Measurements from ENCODE around the gene ASF1A. TPM values are rescaled to one million over a fixed set of nuclear protein-coding genes. Genes with fewer than 3 reads are reported as not detected.

Gene ASF1A
- total and polyA plus RNA-seq, 12 donors, result 11.7 to 27.2 (median 22.0) TPM

DNA sequence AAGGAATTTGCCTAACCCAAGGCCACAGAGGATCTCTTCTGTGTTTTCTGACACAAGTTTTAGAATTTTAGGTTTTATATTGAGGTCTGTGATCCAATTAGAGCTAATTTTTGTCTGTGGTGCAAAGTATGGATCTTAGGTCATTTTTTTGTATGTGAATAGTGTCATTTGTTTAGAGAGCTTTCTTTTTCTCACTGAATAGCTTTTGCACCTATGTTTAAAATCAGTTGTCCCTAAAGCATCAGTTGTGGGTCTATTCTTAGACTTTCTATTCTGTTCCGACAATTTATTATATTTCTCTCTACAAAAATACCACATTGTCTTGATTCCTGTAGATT, 41.3 kb downstream of the ASF1A start:
- no peak for DNase-seq
- Histone ChIP-seq H3K4me3 (peak overlapping the region; percentile 71 to 95 (median 88)), H3K27ac (peak overlapping the region; percentile 83 to 99 (median 96)), H3K36me3 (peaks cover 0 to 32% (median 0%) of the 10 kb centered on the region in 9 donors), H3K9me3 (no peaks in the 10 kb centered on the region), H3K27me3 (no peaks in the 10 kb centered on the region), H3K4me1 (peaks cover 0 to 25% (median 20%) of the 10 kb centered on the region in 9 donors)
- TF ChIP-seq, protein P1, sequence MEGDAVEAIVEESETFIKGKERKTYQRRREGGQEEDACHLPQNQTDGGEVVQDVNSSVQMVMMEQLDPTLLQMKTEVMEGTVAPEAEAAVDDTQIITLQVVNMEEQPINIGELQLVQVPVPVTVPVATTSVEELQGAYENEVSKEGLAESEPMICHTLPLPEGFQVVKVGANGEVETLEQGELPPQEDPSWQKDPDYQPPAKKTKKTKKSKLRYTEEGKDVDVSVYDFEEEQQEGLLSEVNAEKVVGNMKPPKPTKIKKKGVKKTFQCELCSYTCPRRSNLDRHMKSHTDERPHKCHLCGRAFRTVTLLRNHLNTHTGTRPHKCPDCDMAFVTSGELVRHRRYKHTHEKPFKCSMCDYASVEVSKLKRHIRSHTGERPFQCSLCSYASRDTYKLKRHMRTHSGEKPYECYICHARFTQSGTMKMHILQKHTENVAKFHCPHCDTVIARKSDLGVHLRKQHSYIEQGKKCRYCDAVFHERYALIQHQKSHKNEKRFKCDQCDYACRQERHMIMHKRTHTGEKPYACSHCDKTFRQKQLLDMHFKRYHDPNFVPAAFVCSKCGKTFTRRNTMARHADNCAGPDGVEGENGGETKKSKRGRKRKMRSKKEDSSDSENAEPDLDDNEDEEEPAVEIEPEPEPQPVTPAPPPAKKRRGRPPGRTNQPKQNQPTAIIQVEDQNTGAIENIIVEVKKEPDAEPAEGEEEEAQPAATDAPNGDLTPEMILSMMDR (IDR thresholded peaks at IDR 0.05), result no peak
- WGBS, 2 donors, result 8 to 17% methylated on average over 1 of the region's 1 CpG
- ATAC-seq, result no peak
- intact Hi-C loops (cut with DNase I), result loop anchor here in 5 of 10 donors (2.0 kb wide), 1 partner anchor 40 kb away; the partner anchor contains the start of gene ASF1A (in 5 of the 5)

DNA sequence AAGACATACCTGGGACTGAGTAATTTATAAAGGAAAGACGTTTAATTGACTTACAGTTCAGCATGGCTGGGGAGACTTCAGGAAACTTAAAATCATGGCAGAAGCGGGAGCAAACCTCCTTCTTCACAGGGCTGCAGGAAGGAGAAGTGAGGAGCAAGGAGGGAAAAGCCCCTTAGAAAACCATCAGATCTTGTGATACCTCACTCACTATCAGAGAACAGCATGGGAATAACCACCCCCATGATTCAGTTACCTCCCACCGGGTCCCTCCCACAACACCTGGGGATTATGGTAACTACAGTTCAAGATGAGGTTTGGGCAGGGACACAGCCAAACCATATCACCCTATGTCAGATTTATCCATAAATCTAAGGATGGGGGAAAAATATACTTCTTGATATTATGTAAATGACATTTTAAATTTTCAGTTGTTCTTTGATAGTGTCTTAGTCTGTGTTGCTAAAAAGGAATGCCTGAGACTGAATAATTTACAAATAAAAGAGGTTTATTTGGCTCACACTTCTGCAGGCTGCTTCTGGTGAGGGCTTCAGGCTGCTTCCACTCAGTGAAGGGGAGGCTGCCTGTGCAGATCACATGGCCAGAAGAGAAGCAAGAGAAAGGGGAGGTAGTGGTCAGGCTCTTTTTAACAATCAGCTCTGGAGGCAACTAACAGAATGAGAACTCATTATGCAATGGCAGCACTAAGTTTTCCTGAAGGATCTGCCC, 42.2 kb downstream of the ASF1A start:
- no peak for DNase-seq
- Histone ChIP-seq H3K4me1 (peaks cover 0 to 22% (median 20%) of the 10 kb centered on the region in 9 donors), H3K9me3 (no peaks in the 10 kb centered on the region), H3K36me3 (peaks cover 0 to 23% (median 0%) of the 10 kb centered on the region in 9 donors), H3K27ac (peak overlapping the region in 5 of 10 donors; percentile 89 to 99 (median 93)), H3K4me3 (no peak overlapping the region), H3K27me3 (no peaks in the 10 kb centered on the region)
- no peak for ATAC-seq
- TF ChIP-seq, protein P1 (IDR thresholded peaks at IDR 0.05), result no peak
- intact Hi-C loops (cut with DNase I), result loop anchor here in 5 of 10 donors (2.0 kb wide), 1 partner anchor 41 kb away; the partner anchor contains the start of gene ASF1A (in 5 of the 5)
- 81 to 82% methylated on average over 3 of the region's 3 CpGs for WGBS, 2 donors

DNA sequence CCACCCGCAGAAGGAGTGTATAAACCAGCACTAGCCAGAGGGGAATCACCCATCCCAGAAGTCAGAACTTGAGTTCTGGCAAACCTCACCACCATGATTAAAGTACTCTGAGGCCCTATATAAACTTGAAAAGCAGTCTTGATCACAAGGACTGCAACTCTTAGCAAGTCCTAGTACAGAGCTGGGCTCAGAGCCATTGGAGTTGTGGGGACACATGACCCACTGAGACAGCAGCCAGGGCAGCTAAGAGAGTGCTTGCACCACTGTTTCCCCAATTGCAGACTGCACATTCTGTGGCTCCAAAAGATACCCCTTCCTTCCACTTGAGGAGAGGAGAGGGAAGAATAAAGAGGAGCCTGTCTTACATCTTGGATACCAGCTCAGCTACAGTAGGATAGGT, 45.7 kb downstream of the ASF1A start:
- H3K4me3 ChIP-seq, result no peak overlapping the region
- no peaks in the 10 kb centered on the region for H3K36me3 ChIP-seq
- DNase-seq (peak in 1 of 2 donors; percentile 15), ATAC-seq (peak in 2 of 8 donors; percentile 17 to 68)
- intact Hi-C loops (cut with DNase I), result no loop called here
- TF ChIP-seq, protein P1 (IDR thresholded peaks at IDR 0.05), result no peak
- 95 to 98% methylated on average over 1 of the region's 1 CpG for WGBS, 2 donors
- no peaks in the 10 kb centered on the region for H3K27me3 ChIP-seq
- H3K27ac ChIP-seq, result no peak overlapping the region
- peaks cover 0 to 12% (median 8%) of the 10 kb centered on the region in 9 donors for H3K4me1 ChIP-seq
- H3K9me3 ChIP-seq, result peaks cover 0 to 22% (median 2%) of the 10 kb centered on the region in 11 donors

DNA sequence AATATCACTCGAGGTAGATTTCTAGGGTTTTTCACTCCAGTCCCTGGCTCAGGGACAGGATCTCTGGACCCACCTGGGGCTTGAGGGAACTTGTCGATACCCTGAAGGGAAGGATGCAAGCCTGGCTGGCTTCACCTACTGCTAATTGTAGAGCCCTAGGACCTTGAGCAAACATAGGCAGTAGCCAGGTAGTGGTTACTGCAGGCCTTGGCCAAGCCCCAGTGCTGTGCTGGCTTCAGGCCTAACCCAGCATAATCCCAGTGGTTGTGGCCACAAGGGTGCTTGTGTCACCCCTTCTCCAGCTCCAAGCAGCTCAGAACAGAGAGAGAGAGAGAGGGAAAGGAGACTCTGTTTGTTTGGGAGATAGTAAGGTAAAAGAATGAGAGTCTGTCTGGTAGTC, 46.8 kb downstream of the ASF1A start:
- WGBS, 2 donors, result 97 to 98% methylated on average over 2 of the region's 2 CpGs
- H3K27me3 ChIP-seq, result no peaks in the 10 kb centered on the region
- H3K4me3 ChIP-seq, result no peak overlapping the region
- no peak for DNase-seq
- H3K36me3 ChIP-seq, result no peaks in the 10 kb centered on the region
- no peak overlapping the region for H3K27ac ChIP-seq
- peaks cover 0 to 7% (median 3%) of the 10 kb centered on the region in 9 donors for H3K4me1 ChIP-seq
- intact Hi-C loops (cut with DNase I), result no loop called here
- TF ChIP-seq, protein P1 (IDR thresholded peaks at IDR 0.05), result no peak
- peak in 3 of 8 donors; percentile 14 to 26 (median 25) for ATAC-seq
- H3K9me3 ChIP-seq, result peaks cover 0 to 33% (median 10%) of the 10 kb centered on the region in 11 donors

Data from heart right ventricle (tissue), 16 donors.